NCI-H748 (cell line): ENCODE measurements around the gene TOX2.
A peak's percentile ranks its signal among the peaks of the same experiment; 100 is the strongest.

Source experiments
- DNase-seq: peaks from one replicate; lab custom pipeline; 2025; ENCODE audit not compliant: unreplicated experiment; lab: John Stamatoyannopoulos, UW

Gene TOX2

DNA sequence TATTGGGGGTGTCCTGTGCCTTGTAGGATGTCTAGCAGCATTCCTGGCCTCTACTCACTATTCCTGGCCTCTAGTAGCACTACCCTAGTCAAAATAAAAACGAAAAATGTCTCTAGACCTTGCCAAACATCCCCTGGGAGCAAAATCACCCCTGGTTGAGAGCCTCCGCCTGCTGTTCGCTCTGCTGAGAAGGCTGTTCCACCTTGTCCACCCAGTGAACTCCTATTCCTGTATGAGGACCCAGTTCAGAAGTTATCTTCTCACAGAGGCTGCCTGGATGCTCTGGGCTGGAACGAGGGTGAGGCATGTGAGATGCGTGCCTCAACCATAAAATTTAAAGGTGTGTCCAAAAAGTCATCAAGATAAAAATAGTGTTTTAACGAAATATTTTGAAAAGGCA, 101.9 kb downstream of the TOX2 start:
- DNase-seq: no peak

DNA sequence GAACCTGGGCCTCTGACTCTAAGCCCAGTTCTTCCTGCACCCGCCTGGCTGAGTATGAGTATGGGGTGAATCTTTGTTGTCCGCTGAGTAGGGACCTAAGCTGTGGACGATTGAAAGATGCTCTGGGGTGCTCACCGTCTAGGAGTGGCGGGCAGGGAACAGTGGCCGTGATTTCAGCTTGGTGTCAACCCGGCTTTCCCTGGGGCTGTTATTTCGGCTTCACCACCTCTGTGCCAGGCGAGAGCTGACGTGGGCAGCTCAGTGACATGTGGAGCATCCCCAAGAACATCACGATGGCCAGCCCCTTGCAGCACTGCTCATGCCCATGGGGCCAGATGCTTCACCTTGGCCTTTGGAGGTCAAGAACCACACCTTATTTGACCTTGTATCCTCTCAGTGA, 102.6 kb downstream of the TOX2 start:
- no peak for DNase-seq

GRCh38 chr20:44017905-44018258, 103.2 kb downstream of the TOX2 start:
- DNase-seq: no peak

GRCh38 chr20:44018259-44018941, 103.7 kb downstream of the TOX2 start:
- DNase-seq: peak; percentile 98

DNA sequence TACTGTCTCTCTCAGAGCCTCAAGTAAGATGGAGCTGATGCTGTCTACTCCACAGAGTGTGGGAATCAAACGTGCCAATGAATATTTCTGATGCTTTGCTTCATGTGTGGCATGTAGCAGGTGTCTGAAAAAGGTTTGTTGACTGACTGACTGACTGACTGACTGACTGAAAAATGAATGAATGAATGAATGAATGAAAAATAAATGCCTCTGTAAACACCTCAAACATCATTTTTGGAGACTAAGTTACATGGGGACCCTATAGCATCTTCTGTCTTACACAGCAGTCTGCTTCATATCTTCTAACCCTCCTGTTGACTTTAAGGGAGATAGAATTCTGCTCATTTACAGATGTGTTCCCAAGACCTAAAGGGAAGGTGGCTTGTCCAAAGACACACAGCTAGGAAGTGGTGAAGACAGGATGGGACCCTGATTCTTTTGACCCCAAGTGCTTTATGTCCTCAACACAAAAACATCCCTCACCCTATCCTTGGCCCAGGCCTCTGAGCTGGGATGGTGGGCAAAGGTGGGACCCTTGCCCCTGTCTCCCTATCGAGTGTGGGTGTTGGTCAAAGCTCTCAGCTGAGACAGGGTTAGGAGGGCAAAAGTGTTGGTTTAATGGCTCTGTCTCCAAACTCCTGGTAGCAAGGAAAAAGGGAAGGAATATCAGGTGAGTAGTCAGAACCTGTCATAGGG, 104.4 kb downstream of the TOX2 start:
- DNase-seq: no peak

DNA sequence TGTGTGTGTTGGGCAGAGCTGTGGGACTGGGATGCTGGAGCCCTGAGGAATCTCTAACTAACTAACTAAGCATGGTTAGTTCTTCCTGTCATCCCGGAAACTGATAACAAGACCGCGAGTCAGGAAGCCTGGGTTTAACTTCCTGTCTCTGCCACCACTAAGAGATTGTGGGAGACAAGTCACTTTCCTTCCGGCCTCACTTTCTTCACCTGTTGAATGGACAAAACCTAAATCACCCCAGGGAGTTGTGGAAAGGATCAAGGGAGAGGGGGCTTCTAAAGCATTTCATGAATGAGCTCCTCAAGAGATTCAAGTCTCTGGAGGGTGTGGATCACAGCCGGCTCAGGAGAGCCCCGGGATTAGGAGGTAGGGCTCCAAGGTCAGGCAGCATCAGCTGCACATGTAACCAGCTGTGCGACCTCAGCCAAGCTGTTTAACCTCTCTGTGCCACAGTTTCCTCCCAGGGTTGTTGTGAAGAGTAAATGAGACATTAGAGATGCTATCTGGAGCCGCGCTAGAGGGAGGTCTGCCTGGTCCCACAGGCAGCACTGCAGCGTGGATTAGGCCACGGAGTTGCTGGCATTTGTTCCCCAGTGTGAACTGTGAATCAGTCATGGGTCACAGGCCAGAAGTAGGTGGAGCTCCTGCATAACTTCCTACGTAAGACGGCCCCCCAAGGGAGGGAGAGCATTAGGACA, 105.1 kb downstream of the TOX2 start:
- no peak for DNase-seq

DNA sequence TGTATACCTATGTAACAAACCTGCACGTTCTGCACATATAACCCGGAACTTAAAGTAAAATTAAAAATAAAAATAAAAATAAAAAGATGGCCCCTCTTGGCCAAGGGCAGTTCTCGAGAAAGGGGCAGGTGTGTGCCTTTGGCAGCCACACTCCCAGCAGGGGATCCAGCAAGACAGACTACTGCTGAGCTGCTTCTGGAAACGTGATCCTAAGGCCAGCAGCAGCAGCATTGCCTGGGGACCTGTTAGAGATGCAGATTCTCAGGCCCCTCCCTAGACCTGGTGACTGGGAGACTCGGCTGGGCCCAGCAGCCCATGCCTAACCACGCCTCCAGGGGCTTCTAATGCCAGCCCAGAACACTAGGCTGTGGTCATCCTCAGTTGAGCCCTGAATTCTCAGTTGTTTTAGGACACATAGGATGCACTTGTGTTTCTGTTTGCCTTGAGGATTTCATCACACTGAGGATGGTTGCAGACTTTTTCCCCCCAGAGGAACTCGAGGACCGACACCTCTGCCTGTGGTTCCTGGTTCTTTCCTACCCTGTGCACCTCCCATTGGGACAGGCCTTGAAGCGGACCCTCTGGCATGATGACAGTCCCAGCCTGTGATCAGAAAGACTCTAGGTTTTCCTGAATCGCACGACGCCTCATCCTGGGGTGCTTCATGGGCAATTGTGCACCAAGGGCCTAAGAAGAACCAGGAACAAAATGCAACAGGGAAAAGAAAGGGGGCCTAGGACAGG, 105.9 kb downstream of the TOX2 start:
- peak; percentile 42 for DNase-seq

- DNase-seq: no peak
Observed at GRCh38 chr20:44021186-44021585, 106.5 kb downstream of the TOX2 start.

DNA sequence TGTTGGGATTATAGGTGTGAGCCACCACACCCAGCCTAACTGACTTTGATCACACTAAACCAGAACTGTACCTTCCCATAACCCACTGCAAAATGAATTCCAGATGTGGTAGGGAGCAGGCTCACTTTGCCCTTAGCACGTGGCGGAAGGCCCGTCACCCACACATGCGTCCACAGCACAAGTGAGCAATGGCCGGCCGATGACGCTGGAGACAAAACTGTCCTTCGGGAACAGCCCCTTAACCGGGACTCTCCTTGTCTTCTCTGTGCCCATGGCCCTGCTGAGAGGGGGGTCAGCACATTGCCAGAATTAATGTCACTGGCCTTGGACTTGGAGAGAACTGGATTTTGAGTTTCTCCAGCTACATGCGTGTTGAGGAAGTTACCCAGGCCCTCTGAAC, 107.2 kb downstream of the TOX2 start:
- no peak for DNase-seq

DNA sequence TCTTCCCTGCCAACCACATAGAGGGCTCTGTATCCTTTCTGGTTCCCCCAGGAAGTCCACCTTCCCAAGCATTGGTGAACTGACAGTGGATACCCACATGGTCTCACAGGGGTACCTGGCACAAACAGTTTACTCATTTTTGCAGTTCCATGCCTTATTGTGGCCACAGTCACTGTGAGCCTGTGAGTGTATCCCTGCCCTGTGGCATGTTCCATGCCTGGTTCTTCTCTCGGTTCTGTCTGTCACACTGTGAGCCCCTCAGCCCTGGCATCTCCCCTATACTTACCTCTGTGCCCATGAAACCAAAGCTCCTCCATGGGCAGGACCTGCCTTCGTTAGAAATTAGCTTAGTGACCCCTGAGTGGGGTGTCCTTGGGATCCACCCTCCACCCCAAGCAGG, 107.8 kb downstream of the TOX2 start:
- DNase-seq: no peak

DNA sequence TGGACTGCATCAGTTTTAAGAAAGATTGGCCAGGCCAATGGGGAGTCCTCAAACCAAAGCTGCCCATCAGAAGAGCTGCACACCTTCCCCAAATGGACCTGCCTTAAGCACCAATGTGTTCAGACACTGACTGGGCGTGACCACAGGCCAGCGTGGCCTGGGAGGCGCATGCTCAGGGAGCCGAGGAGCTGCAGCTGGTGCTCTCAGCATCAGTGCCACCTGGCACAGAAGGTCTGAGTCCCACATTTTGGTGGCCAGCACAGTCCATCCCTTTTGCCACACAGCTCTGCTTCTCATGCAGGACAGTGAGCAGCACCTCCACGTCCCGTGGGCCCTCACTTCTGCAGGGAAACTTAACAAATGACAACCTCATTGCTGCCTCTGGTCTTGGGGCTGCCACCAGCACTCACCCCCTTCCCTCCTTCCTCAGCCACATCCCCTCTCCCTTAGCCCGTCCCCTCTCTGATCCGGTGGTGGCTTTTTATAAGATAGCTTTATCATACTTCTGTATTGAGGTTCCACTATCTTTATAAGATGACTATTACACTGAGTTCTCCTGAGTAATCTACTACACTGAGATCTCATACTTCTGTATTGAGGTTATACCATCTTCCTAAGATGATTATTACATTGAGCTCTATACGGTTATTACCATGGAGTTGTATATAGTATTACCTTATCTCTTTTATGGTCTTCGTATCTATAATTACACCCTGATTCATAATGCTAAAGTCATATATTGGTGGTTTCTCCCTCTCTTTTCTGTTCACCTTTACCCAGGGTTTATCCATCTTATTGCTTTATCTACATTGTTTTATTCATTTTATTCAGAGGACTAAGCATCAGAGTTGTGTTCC, 109.1 kb downstream of the TOX2 start:
- peak; percentile 42 for DNase-seq

DNA sequence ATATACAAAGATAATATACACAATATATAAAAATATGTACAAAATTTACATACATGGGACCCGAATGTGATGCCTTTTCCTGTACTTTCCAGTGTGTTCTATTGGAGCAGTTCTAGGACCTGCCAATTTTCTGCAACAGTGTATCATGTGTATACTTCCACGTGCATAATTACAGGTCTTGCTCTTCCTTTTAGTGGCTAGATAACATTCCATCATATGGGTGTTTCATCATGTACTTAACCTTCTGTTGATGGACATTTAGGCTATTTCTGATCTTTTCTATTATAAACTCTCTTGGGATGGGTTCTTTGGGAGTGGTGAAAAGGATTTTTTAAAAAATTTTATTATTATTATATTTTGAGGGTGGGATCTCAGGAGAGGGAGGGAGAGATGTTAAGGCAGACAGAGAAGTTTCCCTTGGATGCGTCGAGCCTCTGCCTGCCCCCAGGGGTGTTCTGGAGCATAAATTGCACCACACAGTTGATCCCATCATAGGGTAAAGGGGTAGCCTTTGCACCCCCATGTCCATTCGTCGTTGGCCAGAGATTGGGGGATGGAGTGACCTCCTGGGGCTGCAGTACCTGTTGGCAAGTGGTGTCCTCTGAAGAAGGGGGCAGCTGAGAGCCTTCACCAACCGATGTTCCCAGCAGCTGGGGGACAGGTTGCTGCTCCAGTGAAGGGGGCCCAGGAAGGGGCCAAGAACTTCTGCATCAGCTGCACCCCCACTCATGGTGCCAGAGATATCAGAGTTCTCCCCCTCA, 110.3 kb downstream of the TOX2 start:
- DNase-seq: no peak

DNA sequence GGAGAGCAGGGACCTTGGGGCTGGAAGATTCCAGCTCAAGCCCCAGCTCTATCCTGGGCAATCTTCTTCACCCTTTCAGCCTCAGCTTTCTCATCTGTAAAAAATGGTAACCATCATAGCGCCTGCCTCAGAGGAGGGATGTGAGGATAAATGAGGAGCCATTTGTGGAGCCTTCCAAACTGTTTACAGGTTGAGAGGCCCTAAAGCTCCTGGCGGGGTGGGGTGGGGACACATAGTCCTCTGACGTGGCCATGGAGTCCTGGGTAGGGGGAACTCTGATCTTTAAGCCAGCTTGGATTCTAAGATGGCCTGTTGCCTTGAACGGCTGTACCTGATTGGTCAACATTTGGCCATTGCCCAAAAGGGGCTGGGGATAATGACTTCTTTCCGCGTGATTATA, 111.1 kb downstream of the TOX2 start:
- DNase-seq: no peak

GRCh38 chr20:44026647-44027342, 112.1 kb downstream of the TOX2 start:
- DNase-seq: no peak

GRCh38 chr20:44027343-44028002, 112.8 kb downstream of the TOX2 start:
- no peak for DNase-seq

- DNase-seq: no peak
Observed at GRCh38 chr20:44028003-44028730, 113.5 kb downstream of the TOX2 start.

DNA sequence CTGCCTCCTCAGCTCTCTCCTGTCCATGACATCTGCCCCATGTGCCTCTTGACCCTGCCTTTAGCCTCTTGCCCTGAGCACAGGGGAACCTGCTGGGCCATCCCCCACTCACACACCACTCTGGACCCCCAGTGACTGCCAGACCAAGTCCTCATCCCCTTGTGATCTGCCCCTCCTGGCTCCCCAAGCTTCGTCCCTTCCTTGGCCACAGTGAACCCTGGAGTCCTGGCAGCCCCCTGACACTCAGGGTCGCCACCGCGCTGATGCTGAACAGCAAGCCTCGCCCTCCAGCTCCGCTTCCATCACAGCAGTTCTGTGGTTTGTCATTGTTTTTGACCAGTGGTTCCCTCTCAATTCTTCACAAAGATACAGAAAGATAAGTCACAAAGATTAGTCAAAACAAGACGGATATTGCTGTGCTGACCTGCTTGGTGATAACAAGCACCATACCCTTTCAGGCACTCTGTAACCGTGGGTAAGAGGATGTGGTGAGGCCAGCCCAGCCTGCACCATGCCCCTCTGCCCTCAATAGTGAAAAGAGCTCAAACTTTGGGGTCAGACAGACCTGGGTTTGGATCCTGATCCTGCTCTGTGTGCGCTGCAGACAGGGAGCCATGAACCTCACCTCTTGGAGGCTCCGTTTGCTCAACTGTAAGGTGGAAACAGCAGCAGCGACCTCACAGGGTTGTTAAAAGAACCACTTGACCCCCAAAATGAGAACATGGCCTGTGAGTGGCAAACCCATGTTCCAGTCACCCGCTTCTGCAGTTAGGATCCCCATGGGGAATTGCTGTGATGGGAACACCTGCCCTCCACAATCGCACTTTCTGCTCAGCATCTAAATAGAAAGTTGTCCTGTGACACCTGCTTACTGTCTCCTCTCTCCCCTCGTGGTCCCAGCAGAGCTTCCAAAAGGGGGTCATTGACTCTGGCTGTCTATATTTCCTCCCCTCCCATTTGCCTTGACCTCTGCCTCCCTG, 114.5 kb downstream of the TOX2 start:
- no peak for DNase-seq
